GM12875 (cell line): Measurements from ENCODE around the gene NRG3.

Experiments used
- H3K4me3 ChIP-seq: one replicate; pipeline ENCODE4 v1.5.1; 2011; ENCODE audit warnings: low read depth, low read length, control low read depth
- TF ChIP-seq, protein P1 (sequence below): IDR thresholded peaks from 2 replicates; pipeline ENCODE4 v1.5.1; 2011; ENCODE audit warnings: low read depth, mild to moderate bottlenecking, control low read depth, inconsistent platforms, low read length, moderate library complexity, borderline replicate concordance; ENCODE audit not compliant: insufficient read depth

The NRG3 gene

DNA sequence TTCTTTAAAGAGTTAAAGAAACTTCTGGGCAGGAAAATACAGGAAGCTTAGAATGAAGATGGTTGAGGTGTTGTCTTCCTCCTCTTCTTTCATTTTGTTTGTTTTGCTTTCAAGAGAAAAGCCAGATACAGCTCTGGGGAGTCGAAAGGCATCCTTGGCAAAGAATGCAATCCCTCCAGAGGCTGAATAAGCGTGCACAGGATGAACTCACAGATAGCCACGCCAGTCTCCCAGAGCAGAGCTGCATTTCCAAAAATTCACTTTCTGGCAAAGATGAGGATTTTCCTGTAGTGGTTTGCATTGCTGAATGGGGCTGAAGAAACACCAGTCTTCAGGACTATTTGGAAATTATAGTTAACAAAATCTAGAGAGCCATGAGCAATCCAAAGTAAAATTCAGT, 336.4 kb downstream of the NRG3 start:
- H3K4me3 ChIP-seq, result no peak overlapping the region
- TF ChIP-seq, protein P1, sequence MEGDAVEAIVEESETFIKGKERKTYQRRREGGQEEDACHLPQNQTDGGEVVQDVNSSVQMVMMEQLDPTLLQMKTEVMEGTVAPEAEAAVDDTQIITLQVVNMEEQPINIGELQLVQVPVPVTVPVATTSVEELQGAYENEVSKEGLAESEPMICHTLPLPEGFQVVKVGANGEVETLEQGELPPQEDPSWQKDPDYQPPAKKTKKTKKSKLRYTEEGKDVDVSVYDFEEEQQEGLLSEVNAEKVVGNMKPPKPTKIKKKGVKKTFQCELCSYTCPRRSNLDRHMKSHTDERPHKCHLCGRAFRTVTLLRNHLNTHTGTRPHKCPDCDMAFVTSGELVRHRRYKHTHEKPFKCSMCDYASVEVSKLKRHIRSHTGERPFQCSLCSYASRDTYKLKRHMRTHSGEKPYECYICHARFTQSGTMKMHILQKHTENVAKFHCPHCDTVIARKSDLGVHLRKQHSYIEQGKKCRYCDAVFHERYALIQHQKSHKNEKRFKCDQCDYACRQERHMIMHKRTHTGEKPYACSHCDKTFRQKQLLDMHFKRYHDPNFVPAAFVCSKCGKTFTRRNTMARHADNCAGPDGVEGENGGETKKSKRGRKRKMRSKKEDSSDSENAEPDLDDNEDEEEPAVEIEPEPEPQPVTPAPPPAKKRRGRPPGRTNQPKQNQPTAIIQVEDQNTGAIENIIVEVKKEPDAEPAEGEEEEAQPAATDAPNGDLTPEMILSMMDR, result no peak

DNA sequence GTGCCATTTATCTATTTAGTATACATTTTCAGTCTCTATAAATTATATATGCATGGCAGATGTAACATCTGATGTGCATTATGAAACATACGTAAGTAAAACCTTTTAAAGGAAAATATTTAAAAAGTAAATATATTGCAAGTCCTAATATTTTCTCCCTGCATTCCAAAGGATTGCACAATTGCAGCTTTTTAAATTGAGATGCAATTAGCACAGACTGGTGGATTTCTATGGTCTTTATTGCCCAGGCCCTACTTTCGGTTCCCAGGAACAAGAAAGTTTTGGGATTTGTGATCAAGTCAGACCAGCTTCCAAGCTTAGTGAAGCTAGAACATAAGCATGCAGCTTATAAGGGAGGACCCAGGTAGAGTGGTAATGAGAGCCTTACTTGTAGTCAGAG, 337.8 kb downstream of the NRG3 start:
- H3K4me3 ChIP-seq, result no peak overlapping the region
- TF ChIP-seq, protein P1, result no peak

DNA sequence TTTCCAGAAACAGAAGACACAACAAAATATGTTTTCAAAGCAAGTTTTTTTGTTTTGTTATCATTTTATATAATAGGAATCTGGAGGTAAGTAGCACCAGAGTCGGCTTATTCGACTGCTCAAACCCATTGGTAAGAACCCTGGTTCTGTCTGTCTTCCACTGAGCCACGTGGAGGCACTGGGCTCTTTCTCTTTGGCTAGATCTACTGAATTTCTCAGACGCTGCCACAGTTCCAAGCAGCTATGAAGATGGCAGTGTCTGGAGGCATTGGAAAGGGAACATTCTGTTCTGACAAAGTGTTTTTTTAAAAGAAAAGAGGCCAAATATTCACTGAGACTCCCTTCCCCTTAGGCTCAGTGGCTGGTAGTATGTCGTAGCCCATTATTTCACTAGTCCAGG, 338.8 kb downstream of the NRG3 start:
- TF ChIP-seq, protein P1, result no peak

DNA sequence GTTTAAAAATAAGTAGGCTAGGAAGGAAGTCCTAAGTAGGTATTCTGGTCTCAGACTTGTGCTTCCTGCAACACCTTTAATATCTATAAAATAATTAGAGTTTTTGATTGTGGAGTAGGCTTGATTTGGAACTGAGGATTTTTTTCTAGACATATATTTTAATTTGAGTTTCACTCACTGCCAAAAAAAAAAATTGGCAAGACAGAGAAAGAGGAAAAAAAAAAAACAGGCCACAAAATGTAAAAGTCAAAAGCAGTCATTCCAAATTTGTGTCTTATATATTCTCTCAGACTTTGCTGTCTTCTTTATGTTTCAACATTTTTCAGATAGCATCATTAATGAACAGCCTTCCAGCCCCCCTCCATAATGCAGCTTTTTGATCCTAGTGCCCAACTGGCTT, 346.1 kb downstream of the NRG3 start:
- H3K4me3 ChIP-seq, result no peak overlapping the region
- TF ChIP-seq, protein P1, result no peak

More for the DNA sequence above, 338.8 kb downstream of the NRG3 start:
- no peak overlapping the region for H3K4me3 ChIP-seq

DNA sequence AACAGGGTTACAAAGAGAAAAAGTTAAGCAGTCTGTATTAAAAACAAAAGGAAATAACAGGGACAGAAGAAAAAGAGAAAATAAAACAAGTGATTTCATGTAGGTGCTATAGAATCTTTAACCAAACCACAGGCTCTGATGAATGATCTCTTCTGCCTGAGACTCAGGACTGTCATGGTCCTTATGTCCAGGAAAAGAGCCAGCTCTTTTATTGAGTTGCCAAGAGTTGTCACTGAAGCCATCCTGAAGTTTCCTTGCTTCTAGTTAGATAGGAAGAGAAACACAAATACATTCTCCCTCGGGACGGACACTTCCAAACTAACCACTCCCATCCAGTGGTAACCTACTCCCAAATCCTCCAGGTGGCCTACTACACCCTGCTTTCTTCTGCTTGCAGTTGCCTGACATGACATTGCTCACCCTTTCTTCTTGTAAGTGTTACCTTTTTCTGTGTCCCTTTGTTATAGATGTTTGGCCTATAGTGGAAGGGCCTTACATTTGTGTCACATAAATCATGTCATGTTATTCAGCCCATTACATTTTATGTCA, 346.7 kb downstream of the NRG3 start:
- TF ChIP-seq, protein P1, result no peak
- H3K4me3 ChIP-seq, result no peak overlapping the region

DNA sequence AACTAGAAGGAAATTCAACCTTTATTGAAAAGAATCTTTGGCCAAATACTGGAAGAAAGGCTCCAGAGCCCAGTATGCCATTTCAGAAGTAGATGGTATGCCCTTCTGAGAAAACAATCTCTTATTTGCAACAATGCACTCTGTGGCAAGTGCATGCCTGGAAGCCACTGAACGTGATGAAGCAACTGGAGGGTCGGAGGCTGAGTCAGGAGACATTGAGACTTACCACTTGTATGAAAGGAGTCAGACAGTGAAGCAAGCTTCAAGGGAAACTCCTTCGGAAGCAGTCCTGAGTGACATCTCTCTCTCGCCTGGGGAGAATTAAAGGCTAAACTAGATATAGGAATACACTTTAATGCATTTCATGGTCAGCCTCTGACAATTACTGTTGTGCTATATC, 353.7 kb downstream of the NRG3 start:
- H3K4me3 ChIP-seq, result no peak overlapping the region
- TF ChIP-seq, protein P1, result no peak

DNA sequence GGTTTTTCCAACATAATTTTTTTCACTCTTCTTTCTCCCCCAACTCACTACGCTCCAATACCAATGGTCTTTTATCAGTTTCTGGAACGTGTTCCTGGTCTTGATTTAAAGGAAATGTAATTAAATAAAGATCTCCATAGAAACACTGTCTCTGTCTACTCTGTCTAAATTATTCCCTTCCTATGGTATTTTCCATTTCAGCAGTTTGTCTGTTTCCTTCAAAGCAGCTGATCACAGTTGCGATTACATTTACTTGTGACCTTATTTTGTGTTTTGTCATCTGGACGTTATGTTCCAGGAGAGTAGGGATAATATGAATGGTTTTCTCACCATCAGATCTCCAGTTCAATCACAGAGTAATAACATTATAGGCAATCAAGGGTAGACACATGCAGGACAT, 359.2 kb downstream of the NRG3 start:
- TF ChIP-seq, protein P1, result no peak

More for the DNA sequence above, 359.2 kb downstream of the NRG3 start:
- H3K4me3 ChIP-seq, result no peak overlapping the region
